Endothelial cell of umbilical vein (primary cell): ENCODE data around the gene SPATA32. TPM values are rescaled to one million over a fixed set of nuclear protein-coding genes. Genes with fewer than 3 reads are reported as not detected.

Source experiments
- BruUV-seq: library from RNA; stranded (reverse); fragments of 400-500 nt; replicated peaks from 2 replicates; lab custom pipeline; 2021; lab: Mats Ljungman, UMichigan
- CTCF ChIA-PET: fragments of 300-600, 350-600 bp; sonication (Branson Sonifier 250); formaldehyde crosslinking; loops from one replicate; lab custom pipeline; 2021; ENCODE audit warnings: antibody characterized with exemption, inconsistent platforms; lab: Charles Lee
- POLR2A ChIA-PET: fragments of 300-600, 350-600 bp; sonication (Branson Sonifier 250); formaldehyde crosslinking; loops from one replicate; lab custom pipeline; 2021; ENCODE audit warnings: antibody characterized with exemption, inconsistent platforms; lab: Charles Lee
- DNase-seq: peaks from one replicate; pipeline ENCODE4 v3.0.0-alpha.2; 2011; ENCODE audit warnings: low read depth, low spot score
- FAIRE-seq: peaks from 2 replicates; lab custom pipeline; 2011; peaks lifted over from hg19 to GRCh38; lab: Jason Lieb, UNC
- H2AFZ ChIP-seq: 2 replicates; pipeline ENCODE4 v1.6.0; 2012; ENCODE audit warnings: low read depth, low read length, control low read depth, inconsistent platforms
- H3K27ac ChIP-seq: 2 replicates; pipeline ENCODE4 v1.5.1; 2011; ENCODE audit warnings: low read depth, mild to moderate bottlenecking, control low read depth, low read length, moderate library complexity; ENCODE audit not compliant: insufficient read depth
- H3K27me3 ChIP-seq, 2 experiments: 2 replicates each; pipeline versions ENCODE4 v1.6.0 to v1.6.1; 2011; ENCODE audit warnings: low read length in 2 of 2, mixed read lengths in 1 of 2; ENCODE audit not compliant: control insufficient read depth in 2 of 2, insufficient read depth in 2 of 2
- H3K36me3 ChIP-seq, 2 experiments: 2 replicates in 1 of 2; 3 replicates in 1 of 2; pipeline ENCODE4 v1.5.1; 2011; ENCODE audit warnings: low read length in 2 of 2, mild to moderate bottlenecking in 1 of 2, moderate library complexity in 1 of 2; ENCODE audit not compliant: control insufficient read depth in 2 of 2, insufficient read depth in 2 of 2; ENCODE audit errors: extremely low read depth in 1 of 2
- H3K4me1 ChIP-seq: 3 replicates; pipeline ENCODE4 v1.5.1; 2011; ENCODE audit warnings: mild to moderate bottlenecking, low read length; ENCODE audit not compliant: control insufficient read depth, insufficient read depth; ENCODE audit errors: extremely low read depth
- H3K4me2 ChIP-seq: 2 replicates; pipeline ENCODE4 v1.6.1; 2011; ENCODE audit warnings: low read length, control low read depth, mixed read lengths; ENCODE audit not compliant: insufficient read depth
- H3K4me3 ChIP-seq, 3 experiments: fragments of 200-600 bp in 1 of 3; sonication (generic), shearing (Covaris generic) in 1 of 3; replicated peaks in 1 of 3; 2 replicates each; pipeline ENCODE4 v1.5.1; 2011 to 2016; ENCODE audit warnings: control low read depth in 3 of 3, low read length in 3 of 3, mild to moderate bottlenecking in 2 of 3, inconsistent platforms in 1 of 3, low read depth in 1 of 3, moderate library complexity in 1 of 3; ENCODE audit not compliant: insufficient read depth in 1 of 3
- H3K79me2 ChIP-seq: 2 replicates; pipeline ENCODE4 v1.6.0; 2012; ENCODE audit warnings: low read length, inconsistent platforms; ENCODE audit not compliant: control insufficient read depth, insufficient read depth
- H3K9ac ChIP-seq: replicated peaks from 2 replicates; pipeline ENCODE3; 2011; ENCODE audit warnings: low read length, control low read depth; ENCODE audit not compliant: insufficient read depth; ENCODE audit errors: extremely low read depth
- H3K9me1 ChIP-seq: replicated peaks from 3 replicates; pipeline ENCODE4 v1.6.0; 2011; ENCODE audit warnings: mild to moderate bottlenecking, low read length; ENCODE audit not compliant: control insufficient read depth, insufficient read depth; ENCODE audit errors: extremely low read depth
- H3K9me3 ChIP-seq: replicated peaks from 2 replicates; pipeline ENCODE4 v1.5.1; 2012; ENCODE audit warnings: low read length, inconsistent platforms; ENCODE audit not compliant: control insufficient read depth, insufficient read depth
- H4K20me1 ChIP-seq: replicated peaks from 2 replicates; pipeline ENCODE3; 2011; ENCODE audit warnings: mild to moderate bottlenecking, low read length; ENCODE audit not compliant: control insufficient read depth, insufficient read depth; ENCODE audit errors: extremely low read depth
- EZH2 ChIP-seq: IDR thresholded peaks from 2 replicates; pipeline ENCODE4 v1.6.1; 2012; ENCODE audit warnings: borderline replicate concordance, low read depth, mild to moderate bottlenecking, moderate library complexity, low read length, inconsistent platforms; ENCODE audit not compliant: severe bottlenecking
- FOS ChIP-seq: IDR thresholded peaks from 2 replicates; pipeline ENCODE4 v1.6.1; 2011; ENCODE audit warnings: mild to moderate bottlenecking, low read length, moderate library complexity, borderline replicate concordance; ENCODE audit not compliant: insufficient read depth
- JUN ChIP-seq: IDR thresholded peaks from 2 replicates; pipeline ENCODE4 v1.6.1; 2011; ENCODE audit warnings: borderline replicate concordance, low read depth; ENCODE audit not compliant: insufficient read length, insufficient read depth
- MAX ChIP-seq: IDR thresholded peaks from 2 replicates; pipeline ENCODE4 v1.6.1; 2011; ENCODE audit not compliant: insufficient read depth, insufficient read length
- MYC ChIP-seq: IDR thresholded peaks from one replicate; pipeline ENCODE4 v1.6.1; 2011; ENCODE audit warnings: mild to moderate bottlenecking, low read depth, low read length
- POLR2AphosphoS5 ChIP-seq: IDR thresholded peaks from 2 replicates; pipeline ENCODE4 v1.6.1; 2012; ENCODE audit warnings: low read depth, mild to moderate bottlenecking, control low read depth, low read length, moderate library complexity; ENCODE audit not compliant: insufficient read depth
- dilution Hi-C: fragments of 300-500 bp; cut with MboI; formaldehyde crosslinking; loops from one replicate; pipeline ENCODE4 v1.15.0; 2019; ENCODE audit warnings: low sequenced_read_pairs; ENCODE audit not compliant: extremely low pct_ligation_motif_present
- intact Hi-C: fragments of 100-400 bp; cut with micrococcal nuclease; formaldehyde crosslinking; loops from one replicate; pipeline ENCODE4 v1.10.0; 2022
- polyA plus RNA-seq, 4 experiments: library from polyadenylated mRNA; depleted of rRNA in 3 of 4; stranded (reverse) in 3 of 4; unstranded in 1 of 4; fragments of >200 nt; gene quantifications; 2 replicates each; pipeline versions ENCODE4 v1.2.1 to v1.2.3, GENCODE V29; 2011 to 2012; ENCODE audit warnings: missing spikeins in 1 of 4
- total RNA-seq: library from RNA; stranded (reverse); gene quantifications from 2 replicates; pipeline ENCODE4 v1.2.3, GENCODE V29; 2021
- TF ChIP-seq, protein P1 (sequence below), 2 donors: IDR thresholded peaks; 1 replicate in 1 of 2; 2 replicates in 1 of 2; pipeline ENCODE4 v1.5.1; 2011; ENCODE audit warnings: low read length in 2 of 2, mild to moderate bottlenecking in 2 of 2, moderate library complexity in 2 of 2, control low read depth in 1 of 2, inconsistent platforms in 1 of 2, low read depth in 1 of 2; ENCODE audit not compliant: insufficient read depth in 1 of 2; ENCODE audit errors: extremely low read depth in 1 of 2

The SPATA32 gene
- total and polyA plus RNA-seq, 2 donors (not counting 3 experiments of a cell fraction or from before 2014, with no cell fraction given) = not detected

- Histone ChIP-seq H4K20me1 (no peaks in the 10 kb centered on the region), H3K9ac (no peak overlapping the region), H3K4me1 (no peaks in the 10 kb centered on the region), H3K27me3 (no peaks in the 10 kb centered on the region), H3K4me3 (no peak overlapping the region), H3K9me3 (no peaks in the 10 kb centered on the region), H3K4me2 (no peak overlapping the region), H3K27ac (no peak overlapping the region), H3K9me1 (no peaks in the 10 kb centered on the region), H2AFZ (no peak overlapping the region), H3K36me3 (peaks cover 6 to 49% of the 10 kb centered on the region in 2 experiments), H3K79me2 (no peaks in the 10 kb centered on the region)
- DNase-seq = no peak
- dilution Hi-C loops (no loop called here), intact Hi-C loops (no loop called here)
- CTCF ChIA-PET = interaction anchor here (1.2 to 3.6 kb wide), 2 partner anchors 12 to 130 kb away, joined by 4 to 15 read pairs; partner anchors contain the start of gene ACBD4
- TF ChIP-seq MYC (no peak), POLR2AphosphoS5 (no peak), FOS (no peak), MAX (no peak), JUN (no peak), EZH2 (no peak)
- TF ChIP-seq, protein P1, sequence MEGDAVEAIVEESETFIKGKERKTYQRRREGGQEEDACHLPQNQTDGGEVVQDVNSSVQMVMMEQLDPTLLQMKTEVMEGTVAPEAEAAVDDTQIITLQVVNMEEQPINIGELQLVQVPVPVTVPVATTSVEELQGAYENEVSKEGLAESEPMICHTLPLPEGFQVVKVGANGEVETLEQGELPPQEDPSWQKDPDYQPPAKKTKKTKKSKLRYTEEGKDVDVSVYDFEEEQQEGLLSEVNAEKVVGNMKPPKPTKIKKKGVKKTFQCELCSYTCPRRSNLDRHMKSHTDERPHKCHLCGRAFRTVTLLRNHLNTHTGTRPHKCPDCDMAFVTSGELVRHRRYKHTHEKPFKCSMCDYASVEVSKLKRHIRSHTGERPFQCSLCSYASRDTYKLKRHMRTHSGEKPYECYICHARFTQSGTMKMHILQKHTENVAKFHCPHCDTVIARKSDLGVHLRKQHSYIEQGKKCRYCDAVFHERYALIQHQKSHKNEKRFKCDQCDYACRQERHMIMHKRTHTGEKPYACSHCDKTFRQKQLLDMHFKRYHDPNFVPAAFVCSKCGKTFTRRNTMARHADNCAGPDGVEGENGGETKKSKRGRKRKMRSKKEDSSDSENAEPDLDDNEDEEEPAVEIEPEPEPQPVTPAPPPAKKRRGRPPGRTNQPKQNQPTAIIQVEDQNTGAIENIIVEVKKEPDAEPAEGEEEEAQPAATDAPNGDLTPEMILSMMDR (IDR thresholded peaks at IDR 0.05; ENCODE audit: extremely low read depth in 1 of 2, insufficient read depth in 1 of 2, low read depth in 1 of 2, low read length in 2 of 2) = no peak
- POLR2A ChIA-PET = no interaction called here
- FAIRE-seq = no peak
- no TSS peak for BruUV-seq
Measured at GRCh38 chr17:45264988-45265387, 3.1 kb upstream of the SPATA32 start.
